ENCODE measurements around the gene DSCAML1. TPM values are rescaled to one million over a fixed set of nuclear protein-coding genes. Genes with fewer than 3 reads are reported as not detected.

The DSCAML1 gene
- total RNA-seq, 1 experiment from 2014 or later: not detected

DNA sequence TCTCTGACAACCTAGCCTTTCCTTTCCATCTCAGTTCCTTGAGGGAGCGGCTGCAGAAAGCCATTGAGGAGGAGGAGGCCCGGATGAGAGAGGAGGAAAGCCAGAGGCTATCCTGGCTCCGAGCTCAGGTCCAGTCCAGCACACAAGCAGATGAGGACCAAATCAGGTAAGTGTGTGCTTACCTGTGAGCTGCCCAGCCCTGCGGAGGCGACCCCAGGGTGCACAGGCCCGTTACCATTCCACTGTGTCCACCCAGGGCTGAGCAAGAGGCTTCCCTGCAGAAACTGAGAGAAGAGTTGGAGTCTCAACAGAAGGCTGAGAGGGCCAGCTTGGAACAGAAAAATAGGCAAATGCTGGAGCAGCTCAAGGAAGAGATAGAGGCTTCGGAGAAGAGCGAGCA, 406.3 kb downstream of the DSCAML1 start:
- H3K4me1 ChIP-seq (ENCODE audit: control insufficient read depth in 1 of 2, insufficient read depth in 2 of 2, low read length in 2 of 2): peaks cover 0 to 7% of the 10 kb centered on the region in 2 experiments; a peak in 2 of 4 replicates
- BruUV-seq (replicated peaks): no TSS peak
- no peaks in the 10 kb centered on the region for H3K79me2 ChIP-seq (ENCODE audit: insufficient read depth, low read length)
- ATAC-seq: no peak
- RAD21 ChIA-PET (ENCODE audit: low non-redundant PET in 1 of 2, low total read pairs in 2 of 2, uncharacterized antibody in 2 of 2, unreplicated experiment in 2 of 2): no interaction called here
- intact Hi-C loops (cut with micrococcal nuclease): no loop called here
- H3K27ac ChIP-seq (ENCODE audit: low read depth, low read length): no peak overlapping the region
- no peaks in the 10 kb centered on the region for H4K20me1 ChIP-seq (ENCODE audit: insufficient read depth)
- H2AFZ ChIP-seq (ENCODE audit: low read depth, low read length, poor library complexity, severe bottlenecking): no peak overlapping the region
- no peaks in the 10 kb centered on the region for H3K9me2 ChIP-seq (ENCODE audit: insufficient read depth)
- no peaks in the 10 kb centered on the region for H3K27me3 ChIP-seq (ENCODE audit: insufficient read depth, low read length)
- H3K4me3 ChIP-seq (replicated peaks in 1 of 2; ENCODE audit: low read depth in 1 of 2, low read length in 2 of 2): no peak overlapping the region
- H3K36me3 ChIP-seq (ENCODE audit: control insufficient read depth in 1 of 2, insufficient read depth in 2 of 2, low read length in 2 of 2): peaks cover 0 to 17% of the 10 kb centered on the region in 2 experiments; a peak in 3 of 4 replicates
- no peak for DNase-seq (ENCODE audit: low read depth, low spot score)
- TF ChIP-seq FOSL1 (IDR thresholded peaks at IDR 0.05; ENCODE audit: low read depth) (no peak), POLR2A (IDR thresholded peaks at IDR 0.05; ENCODE audit: borderline replicate concordance, extremely low read depth, insufficient read depth, insufficient read length) (no peak), POLR2AphosphoS5 (IDR thresholded peaks at IDR 0.05; ENCODE audit: low read depth, low read length) (no peak), EGR1 (IDR thresholded peaks at IDR 0.05; ENCODE audit: low read depth) (no peak), ZFX (IDR thresholded peaks at IDR 0.05) (no peak), ZNF274 (IDR thresholded peaks at IDR 0.05; ENCODE audit: low read depth, low read length) (no peak), RAD21 (IDR thresholded peaks at IDR 0.05; ENCODE audit: low read depth) (no peak), CEBPB (IDR thresholded peaks at IDR 0.05; ENCODE audit: low read depth) (no peak), ELF1 (IDR thresholded peaks at IDR 0.05; ENCODE audit: borderline replicate concordance, low read depth) (no peak), SIN3A (IDR thresholded peaks at IDR 0.05; ENCODE audit: low read depth) (no peak), JUND (IDR thresholded peaks at IDR 0.05) (no peak), CBX3 (IDR thresholded peaks at IDR 0.05; ENCODE audit: low read depth) (no peak), SP1 (IDR thresholded peaks at IDR 0.05; ENCODE audit: low read depth) (no peak), SRF (IDR thresholded peaks at IDR 0.05; ENCODE audit: low read depth) (no peak)
- TF ChIP-seq, protein P1, sequence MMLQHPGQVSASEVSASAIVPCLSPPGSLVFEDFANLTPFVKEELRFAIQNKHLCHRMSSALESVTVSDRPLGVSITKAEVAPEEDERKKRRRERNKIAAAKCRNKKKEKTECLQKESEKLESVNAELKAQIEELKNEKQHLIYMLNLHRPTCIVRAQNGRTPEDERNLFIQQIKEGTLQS (IDR thresholded peaks at IDR 0.05): no peak
- TF ChIP-seq, protein P2, sequence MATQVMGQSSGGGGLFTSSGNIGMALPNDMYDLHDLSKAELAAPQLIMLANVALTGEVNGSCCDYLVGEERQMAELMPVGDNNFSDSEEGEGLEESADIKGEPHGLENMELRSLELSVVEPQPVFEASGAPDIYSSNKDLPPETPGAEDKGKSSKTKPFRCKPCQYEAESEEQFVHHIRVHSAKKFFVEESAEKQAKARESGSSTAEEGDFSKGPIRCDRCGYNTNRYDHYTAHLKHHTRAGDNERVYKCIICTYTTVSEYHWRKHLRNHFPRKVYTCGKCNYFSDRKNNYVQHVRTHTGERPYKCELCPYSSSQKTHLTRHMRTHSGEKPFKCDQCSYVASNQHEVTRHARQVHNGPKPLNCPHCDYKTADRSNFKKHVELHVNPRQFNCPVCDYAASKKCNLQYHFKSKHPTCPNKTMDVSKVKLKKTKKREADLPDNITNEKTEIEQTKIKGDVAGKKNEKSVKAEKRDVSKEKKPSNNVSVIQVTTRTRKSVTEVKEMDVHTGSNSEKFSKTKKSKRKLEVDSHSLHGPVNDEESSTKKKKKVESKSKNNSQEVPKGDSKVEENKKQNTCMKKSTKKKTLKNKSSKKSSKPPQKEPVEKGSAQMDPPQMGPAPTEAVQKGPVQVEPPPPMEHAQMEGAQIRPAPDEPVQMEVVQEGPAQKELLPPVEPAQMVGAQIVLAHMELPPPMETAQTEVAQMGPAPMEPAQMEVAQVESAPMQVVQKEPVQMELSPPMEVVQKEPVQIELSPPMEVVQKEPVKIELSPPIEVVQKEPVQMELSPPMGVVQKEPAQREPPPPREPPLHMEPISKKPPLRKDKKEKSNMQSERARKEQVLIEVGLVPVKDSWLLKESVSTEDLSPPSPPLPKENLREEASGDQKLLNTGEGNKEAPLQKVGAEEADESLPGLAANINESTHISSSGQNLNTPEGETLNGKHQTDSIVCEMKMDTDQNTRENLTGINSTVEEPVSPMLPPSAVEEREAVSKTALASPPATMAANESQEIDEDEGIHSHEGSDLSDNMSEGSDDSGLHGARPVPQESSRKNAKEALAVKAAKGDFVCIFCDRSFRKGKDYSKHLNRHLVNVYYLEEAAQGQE (IDR thresholded peaks at IDR 0.05; ENCODE audit: low read depth): no peak
- TF ChIP-seq, protein P3, sequence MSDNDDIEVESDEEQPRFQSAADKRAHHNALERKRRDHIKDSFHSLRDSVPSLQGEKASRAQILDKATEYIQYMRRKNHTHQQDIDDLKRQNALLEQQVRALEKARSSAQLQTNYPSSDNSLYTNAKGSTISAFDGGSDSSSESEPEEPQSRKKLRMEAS (IDR thresholded peaks at IDR 0.05): no peak
- TF ChIP-seq, protein P4, sequence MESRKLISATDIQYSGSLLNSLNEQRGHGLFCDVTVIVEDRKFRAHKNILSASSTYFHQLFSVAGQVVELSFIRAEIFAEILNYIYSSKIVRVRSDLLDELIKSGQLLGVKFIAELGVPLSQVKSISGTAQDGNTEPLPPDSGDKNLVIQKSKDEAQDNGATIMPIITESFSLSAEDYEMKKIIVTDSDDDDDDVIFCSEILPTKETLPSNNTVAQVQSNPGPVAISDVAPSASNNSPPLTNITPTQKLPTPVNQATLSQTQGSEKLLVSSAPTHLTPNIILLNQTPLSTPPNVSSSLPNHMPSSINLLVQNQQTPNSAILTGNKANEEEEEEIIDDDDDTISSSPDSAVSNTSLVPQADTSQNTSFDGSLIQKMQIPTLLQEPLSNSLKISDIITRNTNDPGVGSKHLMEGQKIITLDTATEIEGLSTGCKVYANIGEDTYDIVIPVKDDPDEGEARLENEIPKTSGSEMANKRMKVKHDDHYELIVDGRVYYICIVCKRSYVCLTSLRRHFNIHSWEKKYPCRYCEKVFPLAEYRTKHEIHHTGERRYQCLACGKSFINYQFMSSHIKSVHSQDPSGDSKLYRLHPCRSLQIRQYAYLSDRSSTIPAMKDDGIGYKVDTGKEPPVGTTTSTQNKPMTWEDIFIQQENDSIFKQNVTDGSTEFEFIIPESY (IDR thresholded peaks at IDR 0.05; ENCODE audit: extremely low read depth, insufficient replicate concordance, low read length): no peak
- TF ChIP-seq, protein P5, sequence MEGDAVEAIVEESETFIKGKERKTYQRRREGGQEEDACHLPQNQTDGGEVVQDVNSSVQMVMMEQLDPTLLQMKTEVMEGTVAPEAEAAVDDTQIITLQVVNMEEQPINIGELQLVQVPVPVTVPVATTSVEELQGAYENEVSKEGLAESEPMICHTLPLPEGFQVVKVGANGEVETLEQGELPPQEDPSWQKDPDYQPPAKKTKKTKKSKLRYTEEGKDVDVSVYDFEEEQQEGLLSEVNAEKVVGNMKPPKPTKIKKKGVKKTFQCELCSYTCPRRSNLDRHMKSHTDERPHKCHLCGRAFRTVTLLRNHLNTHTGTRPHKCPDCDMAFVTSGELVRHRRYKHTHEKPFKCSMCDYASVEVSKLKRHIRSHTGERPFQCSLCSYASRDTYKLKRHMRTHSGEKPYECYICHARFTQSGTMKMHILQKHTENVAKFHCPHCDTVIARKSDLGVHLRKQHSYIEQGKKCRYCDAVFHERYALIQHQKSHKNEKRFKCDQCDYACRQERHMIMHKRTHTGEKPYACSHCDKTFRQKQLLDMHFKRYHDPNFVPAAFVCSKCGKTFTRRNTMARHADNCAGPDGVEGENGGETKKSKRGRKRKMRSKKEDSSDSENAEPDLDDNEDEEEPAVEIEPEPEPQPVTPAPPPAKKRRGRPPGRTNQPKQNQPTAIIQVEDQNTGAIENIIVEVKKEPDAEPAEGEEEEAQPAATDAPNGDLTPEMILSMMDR (IDR thresholded peaks at IDR 0.05 in 2 of 3, conservative IDR thresholded peaks at IDR 0.05 in 1 of 3; ENCODE audit: borderline replicate concordance in 1 of 3, insufficient read depth in 1 of 3, low read depth in 2 of 3, low read length in 2 of 3): no peak
- CTCF ChIA-PET: no interaction called here
- no peak overlapping the region for H3K4me2 ChIP-seq (ENCODE audit: low read length)
- POLR2A ChIA-PET: no interaction called here
- no peak overlapping the region for H3K9ac ChIP-seq (ENCODE audit: low read length)
- H3K9me3 ChIP-seq (ENCODE audit: control insufficient read depth in 1 of 2, insufficient read depth in 1 of 2, low read depth in 1 of 2, low read length in 2 of 2): no peaks in the 10 kb centered on the region

Data from HCT116 (cell line).